ENCODE results near the gene HDAC1.
A peak's percentile ranks its signal among the peaks of the same experiment; 100 is the strongest.

The HDAC1 gene

GRCh38 chr1:32345289-32345827 is 53.5 kb downstream of the HDAC1 start:
- H3K27me3 ChIP-seq (replicated peaks; ENCODE audit: control insufficient read depth, insufficient read depth, low read length, poor library complexity, severe bottlenecking): no peaks in the 10 kb centered on the region
- H3K27ac ChIP-seq (ENCODE audit: insufficient read depth, low read length, poor library complexity, severe bottlenecking): no peak overlapping the region
- peaks cover 26% of the 10 kb centered on the region for H3K4me1 ChIP-seq (ENCODE audit: control insufficient read depth, insufficient read depth, low read length, poor library complexity, severe bottlenecking)
- DNase-seq: no peak
- no peaks in the 10 kb centered on the region for H3K9me3 ChIP-seq (ENCODE audit: control insufficient read depth, low read length)
- no peak overlapping the region for H3K4me3 ChIP-seq (ENCODE audit: insufficient read depth, low read depth, low read length, poor library complexity, severe bottlenecking)
- H3K36me3 ChIP-seq (ENCODE audit: control insufficient read depth, insufficient read depth, low read length): no peaks in the 10 kb centered on the region

DNA sequence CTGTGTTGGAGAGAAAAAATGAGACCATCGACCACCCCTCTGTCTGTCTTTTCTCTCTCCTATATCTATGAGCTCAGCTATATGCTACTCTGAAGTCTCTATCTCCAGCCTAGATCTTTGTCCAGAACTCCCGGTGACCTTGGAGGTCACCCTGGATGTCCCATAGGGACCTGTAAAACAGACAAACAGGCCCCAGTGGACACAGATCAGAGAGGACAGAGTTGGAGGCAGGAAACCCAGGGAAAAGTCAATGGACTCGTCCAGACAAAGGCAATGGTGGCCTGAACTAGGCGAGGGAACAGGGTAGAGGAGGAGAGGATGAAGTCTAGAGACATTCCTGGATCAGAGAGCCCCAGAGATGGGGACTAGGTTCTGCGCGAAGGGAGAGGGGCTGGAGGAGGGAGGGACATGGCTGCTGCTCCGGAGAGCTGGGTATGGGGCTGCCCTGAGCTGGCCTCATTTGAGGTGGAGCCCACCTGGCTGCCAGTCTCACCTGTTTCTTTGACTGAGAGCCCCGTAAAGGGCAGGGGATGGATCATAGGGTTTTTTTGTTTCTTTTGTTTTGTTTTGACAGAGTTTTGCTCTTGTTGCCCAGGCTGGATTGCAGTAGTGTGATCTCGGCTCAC is 54.8 kb downstream of the HDAC1 start:
- H3K27ac ChIP-seq (ENCODE audit: insufficient read depth, low read length, poor library complexity, severe bottlenecking): no peak overlapping the region
- H3K27me3 ChIP-seq (replicated peaks; ENCODE audit: control insufficient read depth, insufficient read depth, low read length, poor library complexity, severe bottlenecking): no peaks in the 10 kb centered on the region
- H3K9me3 ChIP-seq (ENCODE audit: control insufficient read depth, low read length): no peaks in the 10 kb centered on the region
- H3K4me3 ChIP-seq (ENCODE audit: insufficient read depth, low read depth, low read length, poor library complexity, severe bottlenecking): no peak overlapping the region
- no peaks in the 10 kb centered on the region for H3K36me3 ChIP-seq (ENCODE audit: control insufficient read depth, insufficient read depth, low read length)
- DNase-seq: no peak
- peaks cover 34% of the 10 kb centered on the region for H3K4me1 ChIP-seq (ENCODE audit: control insufficient read depth, insufficient read depth, low read length, poor library complexity, severe bottlenecking)

GRCh38 chr1:32349211-32349708 is 57.4 kb downstream of the HDAC1 start:
- Histone ChIP-seq H3K4me3 (ENCODE audit: insufficient read depth, low read depth, low read length, poor library complexity, severe bottlenecking) (no peak overlapping the region), H3K27ac (ENCODE audit: insufficient read depth, low read length, poor library complexity, severe bottlenecking) (no peak overlapping the region), H3K4me1 (ENCODE audit: control insufficient read depth, insufficient read depth, low read length, poor library complexity, severe bottlenecking) (peaks cover 41% of the 10 kb centered on the region), H3K36me3 (ENCODE audit: control insufficient read depth, insufficient read depth, low read length) (no peaks in the 10 kb centered on the region), H3K9me3 (ENCODE audit: control insufficient read depth, low read length) (no peaks in the 10 kb centered on the region), H3K27me3 (replicated peaks; ENCODE audit: control insufficient read depth, insufficient read depth, low read length, poor library complexity, severe bottlenecking) (no peaks in the 10 kb centered on the region)
- DNase-seq: peak in 1 of 3 donors; percentile 6

DNA sequence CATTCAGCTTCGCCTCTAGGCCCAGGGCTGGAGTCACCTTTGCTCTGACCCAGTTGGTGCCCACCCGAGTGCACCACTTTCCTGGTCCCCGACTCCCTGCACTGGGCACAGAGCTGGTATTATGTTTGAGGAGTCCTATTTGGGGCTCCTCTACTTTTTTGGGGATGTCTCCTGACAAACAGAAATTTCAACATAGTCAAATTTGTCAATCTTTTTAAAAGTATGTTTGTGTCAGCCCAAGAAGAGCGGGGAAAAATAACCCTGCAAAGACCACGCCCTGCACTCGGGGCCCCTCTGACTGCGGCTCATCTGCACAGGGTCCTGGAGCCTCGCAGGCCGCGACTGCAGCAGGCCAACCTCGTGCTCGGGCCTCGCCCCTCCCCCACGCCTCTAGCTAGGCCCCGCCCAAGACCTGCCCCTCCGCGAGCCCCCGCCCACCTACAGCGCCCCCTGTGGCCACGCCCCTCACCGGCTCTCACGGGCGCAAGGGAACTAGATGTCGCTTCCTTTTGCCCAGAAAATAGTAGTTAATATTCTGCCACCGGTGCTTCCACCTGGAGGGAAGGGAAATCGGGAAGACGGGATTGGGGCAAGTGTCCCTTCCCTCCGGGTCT is 59.0 kb downstream of the HDAC1 start:
- H3K4me1 ChIP-seq (ENCODE audit: control insufficient read depth, insufficient read depth, low read length, poor library complexity, severe bottlenecking): peaks cover 32% of the 10 kb centered on the region
- DNase-seq: peak in 1 of 3 donors; percentile 61
- H3K27me3 ChIP-seq (replicated peaks; ENCODE audit: control insufficient read depth, insufficient read depth, low read length, poor library complexity, severe bottlenecking): no peaks in the 10 kb centered on the region
- H3K36me3 ChIP-seq (ENCODE audit: control insufficient read depth, insufficient read depth, low read length): no peaks in the 10 kb centered on the region
- H3K27ac ChIP-seq (ENCODE audit: insufficient read depth, low read length, poor library complexity, severe bottlenecking): peak overlapping the region; percentile 70
- peak overlapping the region; percentile 71 for H3K4me3 ChIP-seq (ENCODE audit: insufficient read depth, low read depth, low read length, poor library complexity, severe bottlenecking)
- H3K9me3 ChIP-seq (ENCODE audit: control insufficient read depth, low read length): no peaks in the 10 kb centered on the region

DNA sequence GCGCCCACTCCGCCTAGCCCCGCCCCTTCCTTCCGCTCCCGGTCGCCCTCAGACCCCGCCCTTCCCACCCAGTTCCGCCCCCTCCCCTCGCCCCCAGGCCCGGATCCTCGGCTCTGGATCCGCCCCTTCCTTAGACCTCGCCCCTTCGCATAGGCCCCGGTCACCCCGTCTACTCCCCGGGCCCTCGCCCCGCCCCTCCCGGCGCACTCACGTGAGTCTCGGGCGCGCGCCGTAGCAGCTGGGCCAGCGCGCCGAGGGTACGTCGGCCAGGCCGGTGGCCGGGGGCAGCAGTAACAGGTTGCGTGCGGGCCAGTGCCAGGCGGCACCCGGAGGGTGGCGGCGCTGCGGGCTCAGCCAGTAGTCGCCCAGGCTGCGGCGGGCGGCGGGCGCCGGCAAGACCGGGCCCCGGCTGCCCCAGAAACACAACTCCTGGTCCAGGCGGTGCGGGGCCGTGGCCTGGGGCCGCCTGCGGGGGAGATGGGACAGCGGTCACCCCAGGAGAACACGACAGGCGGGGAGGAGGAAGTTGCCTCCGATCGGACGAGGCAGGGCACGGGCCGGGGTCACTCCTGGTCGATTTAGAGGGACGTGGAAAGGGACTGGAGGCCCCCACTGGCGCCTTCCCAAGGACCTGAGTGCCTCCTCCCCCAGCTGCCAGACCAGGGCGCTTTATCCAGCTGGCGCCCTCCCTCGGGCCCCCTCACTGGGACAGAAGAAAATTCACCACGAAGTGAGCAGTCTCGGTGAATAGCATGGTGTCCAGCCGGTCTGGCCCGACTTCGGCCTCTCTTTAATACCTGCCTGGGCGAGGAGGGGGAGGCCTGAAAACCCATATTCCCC is 59.7 kb downstream of the HDAC1 start:
- Histone ChIP-seq H3K36me3 (ENCODE audit: control insufficient read depth, insufficient read depth, low read length) (no peaks in the 10 kb centered on the region), H3K27ac (ENCODE audit: insufficient read depth, low read length, poor library complexity, severe bottlenecking) (peak overlapping the region; percentile 70), H3K27me3 (replicated peaks; ENCODE audit: control insufficient read depth, insufficient read depth, low read length, poor library complexity, severe bottlenecking) (no peaks in the 10 kb centered on the region), H3K4me1 (ENCODE audit: control insufficient read depth, insufficient read depth, low read length, poor library complexity, severe bottlenecking) (peaks cover 32% of the 10 kb centered on the region), H3K9me3 (ENCODE audit: control insufficient read depth, low read length) (no peaks in the 10 kb centered on the region), H3K4me3 (ENCODE audit: insufficient read depth, low read depth, low read length, poor library complexity, severe bottlenecking) (peak overlapping the region; percentile 71)
- DNase-seq: peak; percentile 87 to 90 (median 90)

DNA sequence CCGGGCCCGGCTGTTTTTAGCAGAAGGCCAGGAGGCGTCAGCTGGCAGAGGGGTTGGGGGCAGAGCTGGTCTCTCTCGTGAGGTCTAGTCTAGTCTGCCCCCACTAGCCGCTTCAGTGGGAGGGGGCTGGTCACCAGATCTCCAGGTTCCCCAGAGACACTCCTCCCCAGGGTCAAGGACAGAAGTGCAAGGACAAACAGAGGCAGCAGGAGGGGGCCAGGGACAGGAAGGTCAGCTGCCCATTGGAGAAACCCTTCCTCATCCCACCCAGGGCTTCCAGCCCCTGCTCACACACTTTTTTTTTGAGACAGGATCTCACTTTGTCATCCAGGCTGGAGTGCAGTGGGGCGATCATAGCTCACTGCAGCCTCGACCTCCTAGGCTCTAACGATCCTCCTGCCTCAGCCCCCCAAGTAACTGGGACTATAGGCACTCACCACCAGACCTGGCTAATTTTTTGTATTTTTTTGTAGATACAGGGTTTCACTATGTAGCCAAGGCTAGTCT is 60.4 kb downstream of the HDAC1 start:
- H3K27ac ChIP-seq (ENCODE audit: insufficient read depth, low read length, poor library complexity, severe bottlenecking): no peak overlapping the region
- peak overlapping the region; percentile 71 for H3K4me3 ChIP-seq (ENCODE audit: insufficient read depth, low read depth, low read length, poor library complexity, severe bottlenecking)
- no peaks in the 10 kb centered on the region for H3K36me3 ChIP-seq (ENCODE audit: control insufficient read depth, insufficient read depth, low read length)
- H3K4me1 ChIP-seq (ENCODE audit: control insufficient read depth, insufficient read depth, low read length, poor library complexity, severe bottlenecking): peaks cover 32% of the 10 kb centered on the region
- DNase-seq: no peak
- H3K9me3 ChIP-seq (ENCODE audit: control insufficient read depth, low read length): no peaks in the 10 kb centered on the region
- H3K27me3 ChIP-seq (replicated peaks; ENCODE audit: control insufficient read depth, insufficient read depth, low read length, poor library complexity, severe bottlenecking): no peaks in the 10 kb centered on the region

GRCh38 chr1:32352831-32353383 is 61.0 kb downstream of the HDAC1 start:
- no peak for DNase-seq
- H3K36me3 ChIP-seq (ENCODE audit: control insufficient read depth, insufficient read depth, low read length): no peaks in the 10 kb centered on the region
- peaks cover 32% of the 10 kb centered on the region for H3K4me1 ChIP-seq (ENCODE audit: control insufficient read depth, insufficient read depth, low read length, poor library complexity, severe bottlenecking)
- no peaks in the 10 kb centered on the region for H3K27me3 ChIP-seq (replicated peaks; ENCODE audit: control insufficient read depth, insufficient read depth, low read length, poor library complexity, severe bottlenecking)
- no peaks in the 10 kb centered on the region for H3K9me3 ChIP-seq (ENCODE audit: control insufficient read depth, low read length)
- H3K27ac ChIP-seq (ENCODE audit: insufficient read depth, low read length, poor library complexity, severe bottlenecking): no peak overlapping the region
- H3K4me3 ChIP-seq (ENCODE audit: insufficient read depth, low read depth, low read length, poor library complexity, severe bottlenecking): no peak overlapping the region

DNA sequence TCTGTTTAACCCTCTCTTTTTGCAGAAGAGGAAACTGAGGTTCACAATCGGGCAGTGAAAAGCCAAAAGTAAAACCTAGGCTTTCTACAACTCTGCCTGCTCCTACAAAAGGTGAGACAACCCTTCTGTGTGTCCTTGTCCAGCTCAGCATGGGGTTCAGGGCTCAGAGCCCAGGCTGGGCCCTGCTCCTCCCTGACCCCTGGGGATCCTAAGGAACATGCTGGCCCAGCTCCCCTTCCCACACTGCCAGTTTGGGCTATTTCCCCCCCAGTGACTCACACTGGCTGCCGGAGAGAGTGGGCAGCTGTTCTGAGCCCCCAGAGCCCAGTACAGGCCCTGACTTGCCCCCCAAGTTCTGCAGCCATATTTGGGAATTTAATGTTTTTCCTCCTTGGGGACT is 61.5 kb downstream of the HDAC1 start:
- Histone ChIP-seq H3K36me3 (ENCODE audit: control insufficient read depth, insufficient read depth, low read length) (no peaks in the 10 kb centered on the region), H3K4me1 (ENCODE audit: control insufficient read depth, insufficient read depth, low read length, poor library complexity, severe bottlenecking) (peaks cover 30% of the 10 kb centered on the region), H3K27me3 (replicated peaks; ENCODE audit: control insufficient read depth, insufficient read depth, low read length, poor library complexity, severe bottlenecking) (no peaks in the 10 kb centered on the region), H3K27ac (ENCODE audit: insufficient read depth, low read length, poor library complexity, severe bottlenecking) (no peak overlapping the region), H3K4me3 (ENCODE audit: insufficient read depth, low read depth, low read length, poor library complexity, severe bottlenecking) (no peak overlapping the region), H3K9me3 (ENCODE audit: control insufficient read depth, low read length) (no peaks in the 10 kb centered on the region)
- no peak for DNase-seq

DNA sequence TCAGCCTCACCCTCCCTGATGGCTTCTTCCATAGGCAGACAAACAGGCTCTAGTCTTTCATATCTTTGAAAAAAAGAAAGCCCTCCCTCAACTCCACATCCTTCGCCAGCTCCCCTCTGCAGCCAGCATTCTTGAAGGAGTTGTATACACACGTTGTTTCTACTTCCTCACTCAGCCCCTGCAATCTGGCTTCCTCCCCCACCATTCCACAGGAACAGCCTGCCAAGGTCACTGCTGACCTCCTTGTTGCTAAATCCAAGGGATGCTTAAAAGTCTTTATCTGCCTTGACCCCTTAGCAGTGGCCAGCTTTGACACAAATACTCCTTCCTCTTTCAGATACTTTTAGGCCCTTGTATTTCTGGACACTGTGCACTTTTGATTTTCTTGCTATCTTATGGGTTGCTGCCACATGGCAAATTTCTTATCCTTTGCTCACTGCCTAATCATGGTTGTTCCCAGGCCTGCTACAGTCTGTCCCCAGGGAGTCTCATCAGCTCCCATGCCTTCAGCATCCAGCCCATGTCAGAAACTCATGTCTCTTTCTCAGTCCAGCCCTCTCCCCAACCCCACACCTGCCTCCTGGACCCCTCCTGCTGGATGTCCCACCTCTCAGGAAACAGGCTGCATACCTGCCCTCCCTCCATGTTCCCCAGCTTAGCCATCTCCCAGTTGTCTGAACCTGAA is 62.1 kb downstream of the HDAC1 start:
- Histone ChIP-seq H3K36me3 (ENCODE audit: control insufficient read depth, insufficient read depth, low read length) (no peaks in the 10 kb centered on the region), H3K4me1 (ENCODE audit: control insufficient read depth, insufficient read depth, low read length, poor library complexity, severe bottlenecking) (peaks cover 24% of the 10 kb centered on the region), H3K27me3 (replicated peaks; ENCODE audit: control insufficient read depth, insufficient read depth, low read length, poor library complexity, severe bottlenecking) (no peaks in the 10 kb centered on the region), H3K27ac (ENCODE audit: insufficient read depth, low read length, poor library complexity, severe bottlenecking) (no peak overlapping the region), H3K4me3 (ENCODE audit: insufficient read depth, low read depth, low read length, poor library complexity, severe bottlenecking) (no peak overlapping the region), H3K9me3 (ENCODE audit: control insufficient read depth, low read length) (no peaks in the 10 kb centered on the region)
- DNase-seq: no peak
